NCI-H82 treated with DMSO at 0.1 percent for 48 hours (cell line): ENCODE results near the gene PDE4B.
"Not testable (repeated sequence)": the region's sequence is repeated elsewhere in the genome, so short reads cannot be mapped to it uniquely, and the experiment has no call there.

Source experiments
- DNase-seq: peaks from one replicate; lab custom pipeline; 2025; ENCODE audit not compliant: unreplicated experiment; lab: John Stamatoyannopoulos, UW

The PDE4B gene

DNA sequence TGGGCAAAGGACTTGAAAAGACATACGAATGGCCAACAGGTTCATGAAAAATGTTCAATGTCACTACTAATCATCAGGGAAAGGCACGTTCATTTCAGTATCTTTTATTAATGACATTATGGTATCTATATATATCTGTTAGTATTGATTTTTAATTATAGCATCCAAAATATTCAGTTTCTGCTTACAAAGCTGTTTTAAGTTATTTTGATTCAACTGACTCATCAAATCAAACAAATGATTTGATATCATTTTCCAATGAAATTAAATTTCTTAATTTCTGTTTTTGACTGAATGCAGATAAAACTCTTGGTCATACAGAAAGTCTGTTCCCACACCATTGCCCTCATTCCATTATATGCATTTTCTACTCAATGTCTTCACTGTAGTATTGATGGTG, 315.9 kb downstream of the PDE4B start:
- no peak for DNase-seq

DNA sequence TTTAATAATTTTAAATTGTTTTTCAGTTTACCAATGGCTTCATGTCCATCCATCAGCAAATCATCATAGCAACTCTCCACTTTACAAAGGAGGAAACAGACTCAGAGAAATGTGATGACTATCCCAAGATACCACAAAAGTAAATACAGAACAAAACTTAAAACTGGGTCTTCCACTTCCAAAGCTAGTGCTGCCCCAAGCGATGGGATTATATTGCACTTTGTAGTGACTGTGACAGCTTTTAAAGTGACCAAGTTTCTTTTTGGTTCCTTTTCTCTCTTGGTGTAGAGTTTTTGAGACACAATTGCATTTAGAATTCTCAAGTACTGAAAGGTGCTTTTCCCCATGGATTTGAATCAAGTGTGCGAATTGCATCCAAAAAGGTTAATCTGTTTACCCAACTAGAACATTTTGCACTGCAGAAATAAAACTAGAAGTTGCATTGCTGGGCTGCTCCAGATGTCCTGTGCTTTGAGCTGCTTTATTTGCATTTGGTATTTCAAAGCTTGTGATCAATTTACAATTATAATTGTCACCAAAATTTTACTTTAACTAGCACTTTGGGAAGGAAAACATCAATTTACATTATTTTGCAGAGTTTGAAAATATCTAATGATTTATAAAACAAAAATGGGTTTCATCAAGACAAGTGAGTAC, 320.2 kb downstream of the PDE4B start:
- DNase-seq, result no peak

DNA sequence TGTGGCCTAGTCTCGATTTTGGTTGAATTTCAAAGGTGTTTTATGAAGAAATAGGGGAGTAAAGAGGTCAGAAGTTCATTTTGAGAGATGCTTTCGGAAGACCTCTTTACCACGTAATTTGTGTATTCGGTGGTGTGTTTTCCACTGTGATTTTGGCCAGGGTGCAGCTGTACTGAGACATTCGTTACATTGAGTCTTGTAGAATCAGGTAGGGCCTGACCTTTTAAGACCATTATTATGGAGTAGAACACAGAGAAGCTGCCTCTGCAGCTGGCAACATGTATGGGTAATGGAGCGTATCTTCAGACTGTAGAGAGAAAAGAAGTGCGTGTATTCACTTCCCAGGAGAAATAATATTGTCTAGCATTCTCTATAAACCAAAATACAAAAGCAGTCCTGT, 326.5 kb downstream of the PDE4B start:
- no peak for DNase-seq

DNA sequence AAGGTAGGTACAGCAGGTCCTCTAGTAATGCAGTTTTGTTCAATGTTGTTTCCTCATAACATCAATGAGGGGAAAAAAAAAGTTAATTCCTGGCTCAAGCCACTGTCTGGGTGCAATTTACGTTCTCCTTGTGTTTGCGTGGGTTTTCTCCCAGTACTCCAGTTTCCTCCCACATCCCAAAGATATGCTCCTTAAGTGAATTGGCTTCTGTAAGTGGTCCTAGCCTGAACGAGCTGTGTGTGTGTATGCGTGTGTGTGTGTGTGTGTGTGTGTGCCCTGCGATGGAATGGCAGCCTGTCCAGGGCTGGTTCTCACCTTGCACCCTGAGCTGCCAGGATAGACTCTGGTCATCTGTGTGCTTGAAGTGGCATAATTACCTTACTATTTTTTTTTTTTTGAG, 332.0 kb downstream of the PDE4B start:
- no peak for DNase-seq

DNA sequence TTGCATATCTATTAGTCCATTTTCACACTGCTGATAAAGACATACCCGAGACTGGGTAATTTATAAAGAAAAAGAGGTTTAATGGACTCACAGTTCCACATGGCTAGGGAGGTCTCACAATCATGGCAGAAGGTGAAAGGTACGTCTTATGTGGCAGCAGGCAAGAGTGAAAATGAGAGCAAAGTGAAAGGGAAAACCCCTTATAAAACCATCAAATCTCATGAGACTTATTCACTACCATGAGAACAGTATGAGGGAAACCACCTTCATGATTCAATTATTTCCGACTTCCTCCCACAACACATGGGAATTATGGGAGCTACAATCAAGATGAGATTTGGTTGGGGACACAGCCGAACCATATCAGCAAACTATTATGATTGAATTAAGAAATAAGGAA, 335.9 kb downstream of the PDE4B start:
- not testable (repeated sequence) for DNase-seq

DNA sequence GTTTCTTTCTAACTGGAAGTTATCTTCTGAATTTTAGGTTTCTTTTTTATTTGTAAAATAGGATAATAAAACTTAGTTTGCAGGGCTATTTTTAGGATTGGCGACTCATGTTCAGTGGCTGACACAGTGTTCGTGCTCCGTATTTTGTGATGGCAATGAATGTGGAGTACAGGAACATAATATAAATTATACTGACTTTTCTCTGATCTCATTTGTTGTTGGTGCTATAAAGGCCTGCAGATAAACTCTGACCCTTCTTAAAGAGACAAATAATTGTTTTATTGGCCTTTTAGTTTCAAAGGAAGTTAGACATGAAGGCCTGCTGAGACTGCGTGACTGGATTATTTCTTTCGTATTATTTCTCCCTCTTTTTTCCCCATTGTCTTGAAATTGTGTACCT, 339.6 kb downstream of the PDE4B start:
- no peak for DNase-seq

DNA sequence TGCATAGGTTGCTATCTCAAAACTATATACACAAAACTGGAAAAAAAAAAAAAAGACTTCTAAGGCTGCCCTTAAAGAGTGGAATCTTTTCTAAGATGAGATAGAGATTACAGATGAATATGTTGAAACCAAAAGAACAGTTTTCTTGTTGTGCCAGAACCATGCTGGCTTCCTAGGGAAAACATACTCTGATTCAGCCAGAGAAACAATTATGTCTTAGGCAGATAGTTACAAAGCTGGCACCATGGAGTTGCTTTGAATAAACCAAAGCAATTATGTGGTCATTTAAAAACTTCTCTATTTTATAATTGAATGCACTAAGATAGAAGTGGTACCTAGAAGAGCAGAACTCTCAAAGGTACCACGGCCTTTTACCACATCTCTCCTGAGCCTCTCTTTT, 341.3 kb downstream of the PDE4B start:
- DNase-seq, result no peak

DNA sequence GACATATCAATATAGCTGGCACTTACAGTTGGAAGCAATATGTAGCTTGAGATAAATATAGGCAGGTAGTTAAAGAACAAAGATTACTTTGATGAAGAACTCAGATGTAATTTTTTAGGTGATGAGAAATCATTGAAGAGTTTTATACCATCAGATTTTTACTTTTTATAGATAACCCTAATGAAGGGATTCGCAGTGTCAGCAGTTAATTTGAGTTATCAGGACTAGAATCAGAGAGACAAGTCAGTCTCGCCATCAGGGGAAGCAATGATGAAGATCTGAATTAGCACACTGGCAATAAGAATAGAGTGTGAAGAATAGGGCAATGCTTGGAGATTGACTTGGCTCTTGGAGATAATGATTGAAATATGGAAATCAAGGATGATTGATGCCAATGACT, 342.5 kb downstream of the PDE4B start:
- DNase-seq, result no peak

DNA sequence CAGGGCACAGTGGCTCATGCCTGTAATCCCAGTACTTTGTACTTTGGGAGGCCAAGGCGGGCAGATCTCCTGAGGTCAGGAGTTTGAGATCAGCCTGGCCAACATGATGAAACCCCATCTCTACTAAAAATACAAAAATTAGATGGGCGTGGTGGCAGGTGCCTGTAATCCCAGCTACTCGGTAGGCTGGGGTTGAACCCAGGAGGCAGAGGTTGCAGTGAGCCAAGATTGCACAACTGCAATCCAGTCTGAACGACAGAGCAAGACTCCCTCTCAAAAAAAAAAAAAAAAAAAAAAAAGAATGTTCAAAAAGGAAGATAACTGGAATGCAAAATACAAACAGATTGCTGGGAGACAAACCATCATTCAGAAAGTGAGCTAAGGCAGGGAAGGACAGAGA, 343.7 kb downstream of the PDE4B start:
- DNase-seq, result not testable (repeated sequence)

DNA sequence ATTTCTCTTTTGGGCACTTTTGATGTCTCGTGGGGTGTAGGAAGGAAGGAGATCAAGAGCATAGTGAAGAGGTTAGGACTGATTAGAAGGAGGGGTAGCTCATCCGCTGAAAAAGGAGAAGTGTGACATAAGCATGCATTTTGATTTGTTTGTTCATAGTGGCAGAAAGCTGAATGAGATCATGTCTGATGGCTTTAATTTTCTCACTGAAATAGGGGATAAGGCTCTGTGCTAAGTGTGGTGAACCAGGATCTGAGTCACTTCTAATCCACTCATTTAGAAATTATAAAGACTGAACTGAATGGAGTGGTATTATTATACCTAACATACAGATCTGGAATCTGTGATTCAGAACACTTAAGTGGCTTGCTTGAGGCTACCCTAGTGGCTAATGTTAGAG, 344.5 kb downstream of the PDE4B start:
- DNase-seq, result no peak

DNA sequence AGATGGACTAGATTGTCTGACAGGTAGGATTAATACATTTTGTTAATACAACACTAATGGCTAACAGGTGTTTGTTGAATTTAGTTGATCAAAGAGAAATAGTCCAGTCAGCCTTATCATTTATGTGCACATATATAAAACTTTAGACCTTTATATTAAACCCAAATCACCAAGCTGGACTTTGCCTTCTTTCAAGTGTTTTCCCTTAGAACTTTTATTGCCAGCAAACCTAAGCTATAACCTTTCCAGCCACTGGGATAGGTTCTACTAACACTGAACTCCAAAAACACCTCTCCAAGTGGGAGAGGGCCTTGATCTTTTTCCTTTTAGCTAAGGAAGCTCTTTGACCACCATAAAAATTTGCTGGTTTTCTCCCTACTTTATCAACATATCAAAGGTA, 345.9 kb downstream of the PDE4B start:
- no peak for DNase-seq

DNA sequence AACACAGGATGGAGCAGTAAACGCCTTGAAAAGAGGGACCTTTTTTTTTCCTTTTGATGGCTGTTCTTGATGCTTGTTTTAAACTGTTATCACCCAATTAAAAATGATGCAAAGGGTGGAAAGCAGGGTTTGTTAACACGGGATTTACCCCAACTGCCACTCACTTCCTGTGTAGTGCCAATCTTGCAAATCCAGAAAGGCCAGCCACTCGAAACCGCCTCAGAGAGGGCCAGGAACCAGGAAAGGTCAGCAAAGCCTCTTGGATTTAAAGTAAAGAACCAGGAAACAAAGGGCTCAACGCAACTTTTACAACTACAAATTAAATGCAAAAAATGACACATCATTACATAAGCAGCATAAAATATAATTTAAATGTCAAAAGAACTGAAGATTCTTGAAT, 347.4 kb downstream of the PDE4B start:
- no peak for DNase-seq

DNA sequence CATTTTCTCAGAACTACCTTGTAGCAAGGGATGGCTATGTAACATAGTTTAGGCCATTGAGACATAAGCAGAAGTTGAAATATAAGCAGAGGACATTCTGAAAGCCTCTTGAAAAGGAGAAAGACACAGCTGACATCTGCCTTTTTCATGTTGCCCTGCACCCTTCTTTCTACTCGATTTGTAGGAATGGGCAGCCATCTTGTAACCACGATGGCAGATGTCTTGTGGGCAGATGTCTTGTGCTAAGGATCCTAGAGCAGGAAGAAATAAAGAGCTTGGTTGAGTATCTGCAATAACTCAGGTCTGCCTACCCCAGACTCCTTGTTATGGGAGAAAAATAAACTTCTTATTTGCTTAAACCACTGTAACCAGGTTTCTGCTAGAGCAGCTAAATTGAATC, 351.0 kb downstream of the PDE4B start:
- DNase-seq, result no peak

DNA sequence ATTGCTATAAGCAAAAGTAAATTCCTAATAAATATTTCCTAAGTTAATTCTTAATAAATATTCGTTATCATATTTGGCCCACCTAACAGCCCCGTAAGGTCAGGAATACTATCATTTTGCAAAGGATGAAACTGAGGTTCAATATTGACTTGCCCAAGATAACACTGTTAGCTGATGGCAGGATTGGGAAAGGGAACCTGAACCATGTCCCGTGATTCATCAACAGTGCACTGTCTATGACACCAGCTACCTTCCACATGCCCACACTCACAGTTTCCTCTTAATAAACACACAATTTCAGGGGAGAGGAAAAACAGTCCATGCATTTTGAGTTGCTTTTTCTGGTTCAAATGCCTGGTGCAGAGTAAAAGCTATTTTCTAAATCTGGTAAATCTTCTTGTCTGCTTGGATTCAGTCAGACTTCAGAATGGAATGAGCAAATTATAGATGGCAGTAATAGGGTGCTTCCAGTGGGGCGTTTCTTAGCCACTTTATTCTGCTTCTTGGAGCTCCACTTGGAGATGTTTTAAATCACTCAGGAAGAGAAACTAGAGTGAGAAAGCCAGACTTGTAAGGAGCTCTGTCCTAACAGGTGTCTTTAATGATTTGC, 354.6 kb downstream of the PDE4B start:
- DNase-seq, result no peak

DNA sequence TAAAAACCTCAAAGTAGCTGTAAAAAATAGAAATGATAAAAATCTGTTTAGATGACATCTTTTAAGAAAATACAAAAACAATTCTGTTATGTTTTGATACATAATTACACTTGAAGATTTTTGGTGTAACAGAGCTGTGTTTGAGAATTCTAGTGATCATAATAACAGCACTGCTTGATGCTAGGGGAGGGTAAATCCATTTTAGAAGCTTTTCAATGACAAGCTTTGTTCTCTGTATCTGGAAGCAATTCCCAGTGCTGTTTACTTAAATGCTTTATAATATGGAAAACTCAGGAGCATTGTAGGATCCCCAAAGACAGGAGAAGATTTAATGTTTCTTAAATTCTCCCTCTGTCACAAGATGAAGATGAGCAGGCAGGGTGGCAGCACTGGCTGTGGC, 359.3 kb downstream of the PDE4B start:
- DNase-seq, result no peak

DNA sequence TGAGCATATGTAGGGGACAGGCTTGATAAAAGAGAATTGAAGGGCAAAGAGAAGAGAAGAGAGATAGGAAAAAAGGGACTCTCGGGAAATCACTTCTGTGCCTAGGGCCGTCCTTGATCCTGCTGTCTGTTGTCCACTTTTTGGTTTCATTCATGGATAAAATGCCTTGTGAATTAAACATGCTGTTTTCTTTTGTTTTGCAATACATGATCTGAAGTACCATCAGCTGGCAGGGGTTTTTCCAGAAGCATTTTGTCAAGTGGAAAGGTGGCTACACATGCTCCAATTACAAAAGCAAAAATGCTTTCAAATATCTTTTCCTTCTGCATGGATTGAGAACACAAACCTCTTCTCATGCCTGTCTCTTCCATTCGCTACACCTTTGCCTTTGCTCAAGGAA, 361.7 kb downstream of the PDE4B start:
- DNase-seq, result no peak

DNA sequence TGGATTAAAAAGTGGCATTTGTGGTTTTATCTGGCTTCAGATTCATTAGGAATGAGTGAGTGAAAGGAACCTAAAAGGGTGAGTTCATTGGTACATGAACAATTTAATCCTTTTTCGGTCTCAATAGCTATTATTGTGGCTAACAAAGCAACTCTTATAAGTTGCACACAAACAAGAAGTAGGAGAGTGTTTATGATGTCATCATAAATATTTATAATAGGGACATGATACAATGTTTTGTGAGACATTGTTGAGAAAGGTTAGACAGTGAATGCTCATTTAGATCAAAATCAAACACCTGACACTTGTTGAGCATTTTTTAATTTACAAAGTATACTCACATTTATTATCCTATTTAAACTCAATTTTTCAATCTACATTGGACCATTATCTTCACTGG, 363.4 kb downstream of the PDE4B start:
- no peak for DNase-seq

DNA sequence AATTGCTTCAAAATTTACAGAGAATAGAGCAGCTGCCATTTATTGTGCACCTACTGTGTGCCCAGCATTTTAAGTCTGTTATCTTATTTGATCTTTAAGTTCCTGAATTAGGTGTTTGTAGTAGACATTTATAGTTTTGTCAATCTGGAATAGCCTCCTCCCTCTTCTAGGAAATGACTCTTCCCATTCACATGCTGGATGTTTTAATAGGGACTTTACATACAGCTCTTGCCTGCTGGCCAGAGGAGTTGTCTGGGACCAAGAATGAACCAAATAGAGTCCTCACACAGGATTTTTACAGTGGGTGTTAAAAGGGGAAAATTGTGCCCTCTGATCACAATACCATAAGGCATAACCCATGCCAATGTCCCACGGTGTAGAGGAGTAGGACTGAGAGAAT, 367.1 kb downstream of the PDE4B start:
- no peak for DNase-seq

DNA sequence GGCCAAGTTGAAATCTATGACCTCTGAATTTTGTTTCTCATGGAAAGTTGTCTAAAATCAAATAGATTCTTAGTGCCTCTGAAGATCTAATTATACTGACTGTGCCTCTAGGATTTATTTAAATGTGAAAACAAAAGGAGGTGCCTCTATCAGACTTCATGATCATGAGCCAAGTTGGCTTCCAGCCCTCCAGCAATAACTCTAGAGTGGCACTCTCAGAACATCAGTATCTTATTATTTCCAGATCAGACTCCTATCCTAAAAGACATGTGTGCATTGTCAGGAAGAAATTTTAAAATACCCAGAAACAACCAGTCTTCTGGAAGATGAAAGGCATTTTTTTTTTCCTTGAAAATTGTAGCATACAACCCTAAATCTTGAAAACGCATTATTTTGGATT, 368.0 kb downstream of the PDE4B start:
- DNase-seq, result no peak

DNA sequence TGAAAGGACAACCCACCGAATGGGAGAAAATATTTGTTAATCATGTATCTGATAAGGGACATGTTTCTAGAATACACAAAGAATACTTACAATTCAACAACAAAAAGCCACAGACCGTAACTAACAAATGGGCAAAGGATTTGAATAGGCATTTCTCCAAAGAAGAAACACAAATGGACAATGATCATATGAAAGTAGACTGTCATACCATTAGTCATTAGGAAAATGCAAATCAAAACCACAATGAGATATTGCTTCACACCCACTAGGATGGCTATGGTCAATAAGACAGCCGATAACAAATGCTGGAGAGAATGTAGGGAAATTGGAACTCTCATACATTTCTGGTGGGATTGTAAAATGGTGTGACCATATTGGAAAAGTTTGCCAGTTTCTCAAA, 374.1 kb downstream of the PDE4B start:
- DNase-seq, result no peak

DNA sequence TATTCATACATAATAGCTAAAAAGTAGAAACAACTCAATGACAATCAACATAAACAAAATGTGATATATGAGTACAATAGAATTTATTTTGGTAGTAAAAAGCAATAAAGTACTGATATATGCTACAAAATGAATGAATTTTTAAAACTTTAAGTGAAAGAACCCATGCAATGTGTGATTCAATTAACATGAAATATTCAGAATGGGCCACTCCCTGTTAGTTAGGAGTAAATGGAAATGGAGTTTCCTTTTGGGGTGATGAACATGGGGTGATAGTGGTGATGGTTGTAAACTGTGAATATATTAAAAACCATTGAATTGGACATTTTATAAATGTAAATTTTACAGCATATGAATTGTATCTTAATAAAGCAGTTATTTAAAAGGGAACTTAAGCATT, 374.6 kb downstream of the PDE4B start:
- no peak for DNase-seq

DNA sequence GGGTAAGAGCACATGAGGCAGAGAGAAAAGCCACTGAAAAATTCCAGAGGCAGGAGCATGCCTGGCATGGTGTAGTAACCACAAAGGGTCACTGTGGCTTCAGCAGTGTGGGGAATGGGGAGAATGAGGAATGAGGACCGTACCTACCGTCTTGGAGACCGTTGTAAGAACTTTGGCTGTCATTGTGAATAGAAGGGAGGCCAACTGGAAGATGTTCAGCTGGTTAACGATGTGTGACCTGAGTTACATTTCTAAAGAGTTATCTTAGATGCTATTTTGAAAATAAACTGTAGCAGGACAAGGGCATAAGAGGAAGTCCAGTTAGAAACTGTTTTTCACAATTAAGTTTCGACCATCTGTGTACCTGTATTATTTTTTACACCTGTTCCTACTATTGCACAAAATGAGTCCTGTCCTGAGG, 375.8 kb downstream of the PDE4B start:
- no peak for DNase-seq

DNA sequence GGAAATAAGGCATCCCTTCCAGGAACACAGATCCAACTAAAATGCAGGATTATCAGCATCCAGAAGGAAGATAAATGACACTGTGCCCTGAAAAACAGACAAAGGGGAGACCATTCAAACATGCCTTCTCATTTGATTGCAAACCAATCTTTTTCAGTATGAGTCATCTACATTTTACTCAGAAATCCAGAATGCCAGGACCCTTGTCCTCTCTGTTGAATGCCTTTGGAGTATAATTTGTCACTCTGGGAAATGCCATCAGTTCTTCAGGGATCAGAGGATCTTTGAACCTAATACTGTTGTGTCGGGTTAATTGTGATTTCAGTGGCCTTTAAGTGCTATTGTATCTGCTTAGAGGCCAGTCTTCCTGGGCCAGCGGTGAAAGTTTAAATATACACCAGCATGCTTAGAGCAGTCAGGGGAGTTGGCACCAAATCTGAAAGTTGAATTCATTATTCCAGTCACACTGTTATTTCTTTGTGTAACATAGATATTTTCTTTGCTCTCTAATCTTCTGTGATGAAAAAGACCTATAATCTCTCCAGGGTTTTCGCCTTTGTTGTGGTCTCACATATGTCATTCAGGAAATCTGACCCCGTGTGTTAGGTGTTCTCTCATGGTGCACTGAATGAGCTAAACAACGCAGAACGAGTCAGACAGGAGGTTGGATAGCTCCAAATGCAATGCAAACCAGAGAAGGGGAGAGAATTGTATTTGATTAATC, 376.4 kb downstream of the PDE4B start:
- no peak for DNase-seq
